ENCODE measurements around the gene COL18A1. TPM values are rescaled to one million over a fixed set of nuclear protein-coding genes. Genes with fewer than 3 reads are reported as not detected.

Gene COL18A1
- total and polyA plus RNA-seq, 4 donors, result 44.9 to 308 (median 232) TPM

GRCh38 chr21:45454060-45454925, 49.3 kb downstream of the COL18A1 start:
- Histone ChIP-seq H3K36me3 (ENCODE audit: control insufficient read depth in 4 of 4, insufficient read depth in 3 of 4, low read depth in 1 of 4, low read length in 3 of 4) (no peaks in the 10 kb centered on the region), H3K4me3 (ENCODE audit: low read depth in 1 of 3, low read length in 3 of 3) (peak overlapping the region; percentile 16 to 90 (median 84)), H3K9me3 (ENCODE audit: control insufficient read depth in 4 of 4, low read length in 3 of 4) (no peaks in the 10 kb centered on the region), H3K27me3 (ENCODE audit: control insufficient read depth in 4 of 4, insufficient read depth in 4 of 4, low read length in 3 of 4) (no peaks in the 10 kb centered on the region), H3K9ac (ENCODE audit: low read depth in 1 of 2, low read length in 2 of 2) (no peak overlapping the region), H3K4me1 (ENCODE audit: control insufficient read depth in 4 of 4, insufficient read depth in 4 of 4, low read length in 3 of 4) (peaks cover 26 to 74% (median 62%) of the 10 kb centered on the region in 4 donors), H3K27ac (ENCODE audit: low read depth in 1 of 2, low read length in 2 of 2) (peak overlapping the region; percentile 64 to 77)
- peak; percentile 69 for DNase-seq (ENCODE audit: low spot score)
- peak; percentile 58 for TF ChIP-seq YY1 (IDR thresholded peaks at IDR 0.05)
- TF ChIP-seq TAF1 (conservative IDR thresholded peaks at IDR 0.05), result no peak
- peak; percentile 84 for TF ChIP-seq FOXA1 (IDR thresholded peaks at IDR 0.05)
- peak; percentile 95 for TF ChIP-seq SP1 (IDR thresholded peaks at IDR 0.05)
- TF ChIP-seq JUND (IDR thresholded peaks at IDR 0.05), result peak in 1 of 2 donors; percentile 64
- TF ChIP-seq RAD21 (IDR thresholded peaks at IDR 0.05), result peak; percentile 33 to 68
- TF ChIP-seq FOXA2 (IDR thresholded peaks at IDR 0.05), result peak; percentile 70
- no peak for TF ChIP-seq ATF3 (IDR thresholded peaks at IDR 0.05)
- TF ChIP-seq EGR1 (IDR thresholded peaks at IDR 0.05; ENCODE audit: low read depth in 2 of 2), result peak; percentile 76 to 86
- no peak for TF ChIP-seq CTCF (IDR thresholded peaks at IDR 0.05; ENCODE audit: low read depth, low read length, missing input control)
- peak; percentile 82 for TF ChIP-seq NR2F2 (IDR thresholded peaks at IDR 0.05)
- TF ChIP-seq HNF4A (conservative IDR thresholded peaks at IDR 0.05), result peak; percentile 84 to 93
- peak; percentile 77 for TF ChIP-seq ZBTB33 (IDR thresholded peaks at IDR 0.05)
- TF ChIP-seq REST (IDR thresholded peaks at IDR 0.05), result peak; percentile 83
- peak; percentile 100 for TF ChIP-seq RXRA (IDR thresholded peaks at IDR 0.05)
- peak in 1 of 2 donors; percentile 40 for TF ChIP-seq GABPA (IDR thresholded peaks at IDR 0.05 in 1 of 2, conservative IDR thresholded peaks at IDR 0.05 in 1 of 2)
- peak; percentile 96 for TF ChIP-seq MAX (IDR thresholded peaks at IDR 0.05)
- TF ChIP-seq HNF4G (IDR thresholded peaks at IDR 0.05), result peak; percentile 69
- WGBS, result 31% methylated on average over 24 of the region's 24 CpGs

Measured in liver (tissue), 9 donors.